Fibroblast of villous mesenchyme (primary cell): ENCODE results near the gene TJP2. TPM values are rescaled to one million over a fixed set of nuclear protein-coding genes. Genes with fewer than 3 reads are reported as not detected.

ENCODE experiments used
- DNase-seq: peaks from one replicate; pipeline ENCODE4 v3.0.0-alpha.2; 2010; ENCODE audit warnings: low read depth
- H3K4me3 ChIP-seq: 2 replicates; pipeline ENCODE4 v1.5.1; 2011; ENCODE audit warnings: low read depth, mild to moderate bottlenecking, low read length
- total RNA-seq: library from RNA; depleted of rRNA; stranded (reverse); fragments of >200 nt; gene quantifications from 2 replicates; pipeline ENCODE4 v1.2.3, GENCODE V29; 2012
- TF ChIP-seq, protein P1 (sequence below): IDR thresholded peaks from 2 replicates; pipeline ENCODE4 v1.5.1; 2012; ENCODE audit warnings: low read depth, mild to moderate bottlenecking, low read length; ENCODE audit not compliant: insufficient read depth

Gene TJP2
- total RNA-seq, 1 donor = 18.1 TPM

- DNase-seq = peak; percentile 76
- no peak overlapping the region for H3K4me3 ChIP-seq
- TF ChIP-seq, protein P1, sequence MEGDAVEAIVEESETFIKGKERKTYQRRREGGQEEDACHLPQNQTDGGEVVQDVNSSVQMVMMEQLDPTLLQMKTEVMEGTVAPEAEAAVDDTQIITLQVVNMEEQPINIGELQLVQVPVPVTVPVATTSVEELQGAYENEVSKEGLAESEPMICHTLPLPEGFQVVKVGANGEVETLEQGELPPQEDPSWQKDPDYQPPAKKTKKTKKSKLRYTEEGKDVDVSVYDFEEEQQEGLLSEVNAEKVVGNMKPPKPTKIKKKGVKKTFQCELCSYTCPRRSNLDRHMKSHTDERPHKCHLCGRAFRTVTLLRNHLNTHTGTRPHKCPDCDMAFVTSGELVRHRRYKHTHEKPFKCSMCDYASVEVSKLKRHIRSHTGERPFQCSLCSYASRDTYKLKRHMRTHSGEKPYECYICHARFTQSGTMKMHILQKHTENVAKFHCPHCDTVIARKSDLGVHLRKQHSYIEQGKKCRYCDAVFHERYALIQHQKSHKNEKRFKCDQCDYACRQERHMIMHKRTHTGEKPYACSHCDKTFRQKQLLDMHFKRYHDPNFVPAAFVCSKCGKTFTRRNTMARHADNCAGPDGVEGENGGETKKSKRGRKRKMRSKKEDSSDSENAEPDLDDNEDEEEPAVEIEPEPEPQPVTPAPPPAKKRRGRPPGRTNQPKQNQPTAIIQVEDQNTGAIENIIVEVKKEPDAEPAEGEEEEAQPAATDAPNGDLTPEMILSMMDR = no peak
Measured at GRCh38 chr9:69204326-69204725, 30.2 kb downstream of the TJP2 start.

DNA sequence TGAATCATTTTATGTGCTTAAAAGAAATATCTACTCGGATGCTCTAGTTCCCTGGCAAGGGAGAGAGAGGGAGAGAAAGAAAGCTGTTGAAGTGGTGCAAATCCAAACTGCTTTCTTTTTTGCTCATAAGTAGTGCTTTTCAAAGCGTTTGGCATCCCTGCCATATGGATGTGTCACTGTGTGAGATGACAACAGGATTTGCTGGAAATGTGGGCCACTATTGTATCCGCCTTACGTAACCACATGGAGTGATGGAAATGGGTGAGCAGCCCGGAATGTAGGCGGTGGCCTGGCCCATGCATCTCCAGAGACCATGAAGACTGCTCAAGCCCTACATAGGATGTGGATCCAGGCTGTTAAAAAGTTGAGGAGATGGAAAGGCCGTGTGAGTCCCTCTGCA, 30.8 kb downstream of the TJP2 start:
- DNase-seq = peak; percentile 33
- TF ChIP-seq, protein P1 = no peak
- H3K4me3 ChIP-seq = no peak overlapping the region

DNA sequence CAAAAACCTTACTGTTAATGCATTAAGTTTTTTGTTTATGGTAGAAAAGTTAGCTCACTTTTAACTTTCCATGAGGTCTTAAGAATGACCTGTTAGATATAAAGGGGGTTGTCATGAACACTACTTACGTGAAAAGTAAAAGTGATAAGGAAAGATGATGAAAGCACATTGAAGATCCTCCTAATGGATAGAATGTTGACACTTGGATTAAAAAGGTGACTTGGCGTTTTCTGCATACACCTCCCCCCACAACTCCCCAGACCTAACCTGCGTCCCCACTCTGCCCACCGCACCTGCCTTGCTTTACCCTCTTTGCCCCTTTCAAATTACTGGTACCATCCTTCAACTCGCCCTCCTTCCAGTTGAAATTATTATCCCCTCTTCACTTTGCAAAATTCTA, 32.0 kb downstream of the TJP2 start:
- no peak overlapping the region for H3K4me3 ChIP-seq
- no peak for DNase-seq
- TF ChIP-seq, protein P1 = no peak

- no peak overlapping the region for H3K4me3 ChIP-seq
- TF ChIP-seq, protein P1 = no peak
- no peak for DNase-seq
Measured at GRCh38 chr9:69207503-69207902, 33.4 kb downstream of the TJP2 start.

- DNase-seq = no peak
- no peak overlapping the region for H3K4me3 ChIP-seq
- TF ChIP-seq, protein P1 = no peak
Measured at GRCh38 chr9:69211424-69212036, 37.5 kb downstream of the TJP2 start.

DNA sequence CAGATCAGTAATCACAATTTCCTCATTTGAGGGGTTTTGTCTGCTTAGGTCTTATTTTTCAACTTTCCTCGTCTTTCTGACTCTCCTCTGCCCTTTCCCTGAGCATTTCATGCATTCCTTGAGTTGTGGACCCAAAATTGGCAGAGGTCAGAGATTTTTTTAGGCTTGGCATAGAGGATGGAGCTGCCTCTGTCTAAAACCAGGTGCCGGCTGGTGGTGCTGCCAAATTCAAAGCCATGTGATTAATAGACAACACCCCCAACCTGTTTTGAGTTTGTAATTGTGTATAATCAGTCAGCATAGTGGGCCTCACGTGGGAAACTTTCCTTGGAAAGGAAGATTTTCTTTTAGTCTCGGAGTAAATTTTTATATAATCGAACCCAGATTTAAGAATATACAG, 39.6 kb downstream of the TJP2 start:
- TF ChIP-seq, protein P1 = no peak
- no peak for DNase-seq
- no peak overlapping the region for H3K4me3 ChIP-seq

- TF ChIP-seq, protein P1 = no peak
- H3K4me3 ChIP-seq = no peak overlapping the region
- DNase-seq = no peak
Measured at GRCh38 chr9:69214939-69215338, 40.9 kb downstream of the TJP2 start.
